Measurements from ENCODE around the gene MPP2. TPM values are rescaled to one million over a fixed set of nuclear protein-coding genes. Genes with fewer than 3 reads are reported as not detected.

MPP2 gene
- total RNA-seq, 2 donors from 2014 or later, result 11.9 to 15.6 TPM

GRCh38 chr17:43911904-43912303, 4.6 kb upstream of the MPP2 start:
- Histone ChIP-seq H3K36me3 (no peaks in the 10 kb centered on the region), H3K27ac (peak overlapping the region; percentile 21 to 61), H3K4me3 (no peak overlapping the region), H3K4me1 (peaks cover 0 to 15% of the 10 kb centered on the region in 2 donors), H3K9me3 (no peaks in the 10 kb centered on the region), H3K27me3 (no peaks in the 10 kb centered on the region)
- no peak for TF ChIP-seq CTCF (IDR thresholded peaks at IDR 0.05)
- DNase-seq (ENCODE audit: low spot score), result peak; percentile 61

DNA sequence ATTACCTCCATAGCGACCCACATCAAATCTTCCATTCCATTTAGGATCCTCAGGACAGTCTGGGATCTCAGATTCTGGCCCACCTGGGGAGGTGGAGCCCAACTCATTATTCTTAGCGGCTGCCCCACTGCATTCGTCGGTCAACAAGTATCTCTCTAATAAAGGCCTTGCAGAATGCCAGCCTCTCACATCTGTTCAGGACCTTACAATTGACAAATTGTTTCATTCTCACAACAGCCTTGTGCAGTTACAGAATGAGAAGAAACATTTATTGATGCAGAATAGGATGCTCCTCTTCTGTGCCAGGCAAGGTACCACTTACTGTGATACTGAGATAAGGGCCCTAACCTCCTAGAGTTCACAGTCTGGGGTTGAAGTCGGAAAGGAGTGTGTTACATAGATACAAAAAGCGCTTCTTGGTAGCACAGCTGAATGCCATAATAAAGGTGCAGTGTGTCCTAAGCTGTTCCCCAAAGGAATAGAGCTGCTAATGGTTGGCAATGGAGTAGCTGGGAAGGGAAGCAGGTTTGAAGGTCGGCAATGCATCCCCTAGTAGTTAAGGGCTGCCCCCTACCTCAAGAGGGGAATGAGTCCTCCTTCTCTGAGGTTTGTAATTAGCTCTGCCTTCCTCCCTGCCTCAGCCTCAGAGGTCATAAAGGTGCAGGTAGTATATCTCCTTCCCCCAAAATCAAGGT, 2.3 kb upstream of the MPP2 start:
- H3K9me3 ChIP-seq, result no peaks in the 10 kb centered on the region
- no peak overlapping the region for H3K4me3 ChIP-seq
- H3K4me1 ChIP-seq, result peaks cover 0 to 32% of the 10 kb centered on the region in 2 donors
- no peak for TF ChIP-seq CTCF (IDR thresholded peaks at IDR 0.05)
- H3K27me3 ChIP-seq, result no peaks in the 10 kb centered on the region
- H3K27ac ChIP-seq, result no peak overlapping the region
- no peaks in the 10 kb centered on the region for H3K36me3 ChIP-seq
- no peak for DNase-seq (ENCODE audit: low spot score)

DNA sequence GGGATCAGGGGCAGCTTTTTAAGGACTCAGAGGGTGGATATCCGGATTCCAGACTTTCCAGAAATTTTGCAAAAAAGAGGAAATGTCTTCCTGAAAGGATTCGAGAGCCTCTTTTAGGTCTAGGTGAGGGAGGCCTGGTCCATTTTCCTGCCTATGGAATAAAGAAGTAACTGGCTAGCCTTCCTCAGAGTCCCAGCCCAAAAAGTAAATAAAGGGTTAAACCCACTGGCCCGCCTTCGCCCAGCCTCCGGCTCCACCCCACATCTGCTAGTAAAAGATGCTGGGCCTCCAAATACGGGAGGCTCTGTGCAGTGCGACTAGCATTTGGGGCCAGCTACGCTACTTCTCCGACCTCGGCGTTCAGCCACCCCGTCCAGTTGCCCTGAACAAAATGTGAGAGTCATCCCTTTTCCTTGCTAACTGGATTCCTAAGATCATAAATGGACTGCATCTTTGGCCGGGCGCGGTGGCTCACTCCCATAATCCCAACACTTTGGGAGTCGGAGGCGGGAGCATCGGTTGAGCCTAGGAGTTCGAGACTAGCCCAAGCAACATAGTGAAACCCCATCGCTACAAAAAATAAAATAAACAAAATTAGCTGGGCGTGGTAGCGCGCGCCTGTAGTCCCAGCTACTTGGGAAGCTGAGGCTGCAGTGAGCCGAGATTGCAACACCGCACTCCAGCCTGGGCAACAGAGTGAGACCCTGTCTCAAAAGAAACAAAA, 824 bp upstream of the MPP2 start:
- Histone ChIP-seq H3K9me3 (no peaks in the 10 kb centered on the region), H3K27me3 (no peaks in the 10 kb centered on the region), H3K36me3 (no peaks in the 10 kb centered on the region), H3K4me1 (peaks cover 0 to 32% of the 10 kb centered on the region in 2 donors), H3K27ac (peak overlapping the region; percentile 88 to 90), H3K4me3 (peak overlapping the region; percentile 67 to 84)
- peak; percentile 81 for DNase-seq (ENCODE audit: low spot score)
- no peak for TF ChIP-seq CTCF (IDR thresholded peaks at IDR 0.05)

DNA sequence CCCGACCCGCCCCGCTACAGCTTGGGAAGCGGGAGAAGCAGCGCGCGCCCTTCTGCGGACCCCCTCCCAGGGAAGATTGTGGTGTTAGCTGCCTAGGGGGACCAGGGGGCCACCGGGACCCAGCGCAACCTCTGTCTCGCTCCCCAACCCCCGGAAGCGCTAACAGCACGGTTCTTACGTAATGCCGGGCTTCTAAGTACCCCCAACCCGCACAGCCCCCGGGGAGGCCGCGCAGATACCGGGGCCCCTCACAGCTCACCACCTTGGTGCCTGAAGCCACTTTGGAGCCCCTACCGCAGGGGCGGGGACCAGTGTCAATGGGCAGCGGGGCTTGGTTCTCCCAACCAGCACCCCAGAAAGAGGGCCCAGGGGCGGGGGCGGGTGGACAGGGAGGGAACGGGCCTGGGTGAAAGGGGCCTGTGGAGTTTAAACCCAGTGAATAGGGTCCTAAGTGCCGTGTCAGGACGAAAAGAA, 348 bp downstream of the MPP2 start:
- no peaks in the 10 kb centered on the region for H3K9me3 ChIP-seq
- no peaks in the 10 kb centered on the region for H3K36me3 ChIP-seq
- peaks cover 0 to 28% of the 10 kb centered on the region in 2 donors for H3K4me1 ChIP-seq
- H3K27me3 ChIP-seq, result no peaks in the 10 kb centered on the region
- peak overlapping the region; percentile 88 to 90 for H3K27ac ChIP-seq
- H3K4me3 ChIP-seq, result peak overlapping the region; percentile 67 to 84
- TF ChIP-seq CTCF (IDR thresholded peaks at IDR 0.05), result no peak
- DNase-seq (ENCODE audit: low spot score), result no peak

- Histone ChIP-seq H3K36me3 (no peaks in the 10 kb centered on the region), H3K27me3 (no peaks in the 10 kb centered on the region), H3K4me1 (peaks cover 0 to 30% of the 10 kb centered on the region in 2 donors), H3K27ac (peak overlapping the region; percentile 88 to 90), H3K9me3 (no peaks in the 10 kb centered on the region), H3K4me3 (peak overlapping the region; percentile 67 to 84)
- peak; percentile 85 for DNase-seq (ENCODE audit: low spot score)
- no peak for TF ChIP-seq CTCF (IDR thresholded peaks at IDR 0.05)
Observed at GRCh38 chr17:43905985-43906852, 1.1 kb downstream of the MPP2 start.

Measured in right atrium auricular region (tissue), 2 donors.